NCI-H2107 (cell line): Measurements from ENCODE around the gene DOCK11.
"Not testable (repeated sequence)": the region's sequence is repeated elsewhere in the genome, so short reads cannot be mapped to it uniquely, and the experiment has no call there.

Source experiments
- DNase-seq: peaks from one replicate; lab custom pipeline; 2025; lab: John Stamatoyannopoulos, UW

The DOCK11 gene

GRCh38 chrX:118570209-118570608 lies 74.6 kb downstream of the DOCK11 start:
- DNase-seq = no peak

DNA sequence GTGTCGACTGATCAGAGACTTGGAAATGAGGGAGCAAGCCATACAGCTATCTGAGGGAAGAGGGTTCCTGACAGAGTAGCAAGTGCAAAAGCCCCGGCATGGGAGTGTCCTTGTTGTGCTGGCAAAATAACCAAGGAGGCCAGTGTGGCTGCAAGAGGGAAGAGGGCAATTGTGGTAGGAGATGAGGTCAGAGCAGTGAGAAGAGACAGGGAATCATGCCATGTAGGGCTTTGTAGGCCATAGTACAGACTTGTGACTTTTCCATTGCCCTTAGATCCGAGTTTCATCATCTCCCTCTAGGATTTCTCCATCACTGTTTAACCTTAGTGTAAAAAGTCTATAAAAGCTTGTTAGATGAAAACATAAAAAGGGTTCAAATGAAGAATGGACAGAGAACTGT lies 76.2 kb downstream of the DOCK11 start:
- no peak for DNase-seq

DNA sequence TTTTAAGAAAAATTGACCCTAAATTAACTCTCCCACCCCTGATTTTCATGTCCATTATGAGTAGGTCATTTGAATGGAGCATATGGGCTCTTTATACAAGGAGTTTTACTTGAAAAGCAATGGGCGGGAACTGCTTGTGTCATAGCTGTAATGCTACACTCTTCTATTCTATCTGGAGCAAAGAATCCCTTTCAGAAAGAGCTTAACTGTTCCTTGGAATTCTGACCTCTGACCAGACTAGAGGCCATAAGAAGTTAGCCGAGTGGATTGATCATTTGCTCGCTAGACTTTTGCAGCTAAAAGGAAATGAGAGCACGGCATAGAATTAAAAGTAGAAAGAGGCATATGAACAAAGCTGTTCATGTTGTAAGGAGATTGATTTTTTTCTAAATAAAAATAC lies 79.1 kb downstream of the DOCK11 start:
- DNase-seq = no peak

DNA sequence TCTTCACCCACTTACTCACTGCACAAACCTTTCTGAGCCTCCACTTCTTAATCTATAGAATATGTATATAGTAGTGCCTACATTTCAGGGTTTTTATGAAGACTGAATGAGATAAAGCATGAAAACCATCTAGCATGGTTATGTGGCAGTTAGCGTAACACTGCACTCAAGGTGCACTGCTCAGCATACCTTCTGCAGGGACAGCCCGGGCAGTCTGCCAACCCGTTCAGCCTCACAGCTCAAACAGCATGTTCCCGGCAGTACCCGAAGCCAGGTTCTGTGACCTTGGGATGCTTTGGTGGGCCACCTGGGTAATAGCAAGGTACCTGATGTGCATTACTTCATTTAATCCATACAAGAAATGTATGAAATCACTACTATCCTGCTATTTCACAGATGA lies 81.4 kb downstream of the DOCK11 start:
- peak; percentile 38 for DNase-seq

DNA sequence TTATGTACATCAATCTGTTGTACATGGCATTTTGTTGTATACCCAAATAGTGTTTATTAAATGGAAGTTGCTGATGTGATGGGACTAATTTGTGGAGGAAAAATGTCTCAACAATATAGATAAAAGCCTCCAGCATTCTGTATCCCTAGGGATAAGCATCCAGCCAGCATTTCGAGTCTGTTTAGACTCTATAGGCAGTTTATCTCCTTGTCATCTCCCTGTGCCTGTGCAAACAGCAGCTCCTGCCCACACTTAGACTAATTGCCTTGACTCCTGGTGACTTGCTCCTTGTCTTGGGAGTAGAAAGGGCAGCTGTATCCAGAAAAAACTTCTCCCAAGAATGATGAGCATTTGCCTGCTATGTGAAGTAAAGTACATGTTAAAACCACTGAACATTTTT lies 83.8 kb downstream of the DOCK11 start:
- DNase-seq = no peak

- DNase-seq = not testable (repeated sequence)
These were observed 87.3 kb downstream of the DOCK11 start for GRCh38 chrX:118582926-118583325.

GRCh38 chrX:118583781-118584180 lies 88.2 kb downstream of the DOCK11 start:
- no peak for DNase-seq

DNA sequence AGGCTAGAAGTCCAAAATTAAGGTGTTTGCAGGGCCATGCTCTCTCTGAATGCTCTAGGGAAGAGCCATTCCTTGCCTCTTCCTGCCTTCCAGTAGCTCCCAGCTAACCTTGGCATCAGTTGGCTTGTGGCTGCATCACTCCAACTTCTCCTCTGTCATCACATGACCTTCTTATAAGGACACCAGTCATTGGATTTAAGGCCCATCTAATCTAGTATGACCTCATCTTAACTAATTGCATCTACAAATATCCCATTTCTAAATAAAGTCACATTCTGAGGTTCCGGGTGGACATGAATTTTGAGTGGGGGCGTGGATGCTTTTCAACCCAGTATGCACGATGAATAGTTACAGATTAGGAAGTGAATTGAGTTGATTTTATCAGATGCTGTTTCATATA lies 89.7 kb downstream of the DOCK11 start:
- DNase-seq = no peak

GRCh38 chrX:118586206-118586605 lies 90.6 kb downstream of the DOCK11 start:
- not testable (repeated sequence) for DNase-seq

GRCh38 chrX:118588715-118589114 lies 93.1 kb downstream of the DOCK11 start:
- no peak for DNase-seq

DNA sequence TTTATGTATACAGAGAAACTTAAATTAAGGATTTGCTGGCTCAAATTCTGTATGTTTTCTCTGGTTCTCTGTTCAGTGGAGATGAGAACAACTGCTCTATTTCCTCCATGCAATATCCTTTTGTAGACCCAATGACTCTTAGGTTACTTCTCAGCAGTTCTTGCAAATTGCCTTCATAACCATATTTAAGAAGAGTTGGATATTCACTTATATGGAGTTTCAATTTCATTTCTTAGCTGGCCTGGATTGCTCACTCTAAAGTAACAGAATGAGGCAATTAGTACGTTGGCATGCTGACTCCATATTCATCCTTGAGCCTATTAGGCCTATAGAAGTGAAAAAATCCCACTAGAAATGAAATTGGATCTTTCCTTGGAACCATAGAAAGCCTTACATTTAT lies 93.6 kb downstream of the DOCK11 start:
- DNase-seq = no peak

DNA sequence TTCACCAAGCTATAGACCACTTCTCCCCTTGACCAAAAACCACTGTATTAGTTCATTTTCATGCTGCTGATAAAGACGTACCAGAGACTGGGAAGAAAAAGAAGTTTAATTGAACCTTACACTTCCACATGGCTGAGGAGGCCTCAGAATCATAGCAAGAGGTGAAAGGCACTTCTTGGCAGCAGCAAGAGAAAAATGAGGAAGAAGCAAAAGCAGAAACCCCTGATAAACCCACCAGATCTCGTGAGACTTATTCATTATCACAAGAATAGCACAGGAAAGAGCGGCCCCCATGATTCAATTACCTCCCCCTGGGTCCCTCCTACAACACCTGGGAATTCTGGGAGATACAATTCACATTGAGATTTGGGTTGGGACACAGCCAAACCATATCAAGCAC lies 97.8 kb downstream of the DOCK11 start:
- DNase-seq = no peak

GRCh38 chrX:118594697-118595420 lies 99.2 kb downstream of the DOCK11 start:
- no peak for DNase-seq

DNA sequence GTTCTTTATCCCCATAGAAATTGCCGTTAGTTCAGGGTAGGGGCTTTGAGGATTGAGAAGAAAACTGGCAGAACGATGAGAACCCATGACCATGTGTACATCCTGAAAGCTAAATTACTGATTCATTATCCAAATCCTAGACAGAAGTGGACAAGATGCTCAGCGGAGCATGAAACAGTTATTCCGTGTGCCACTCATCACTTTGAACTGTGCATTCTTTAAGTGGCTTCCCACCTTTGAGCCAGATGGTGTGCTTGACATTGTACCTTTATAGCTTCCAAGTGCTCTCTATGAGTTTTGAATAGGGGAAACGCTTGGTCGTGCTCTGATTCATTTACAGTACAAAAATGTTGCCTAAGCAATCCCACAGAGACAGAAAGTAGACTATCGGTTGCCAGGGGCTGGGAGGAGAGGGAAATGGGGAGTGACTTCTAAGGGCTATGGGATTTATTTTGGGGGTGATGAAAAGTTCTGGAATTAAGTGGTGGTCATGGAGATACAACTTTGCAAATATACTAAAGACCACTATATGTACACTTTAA lies 100.0 kb downstream of the DOCK11 start:
- DNase-seq = peak; percentile 17

GRCh38 chrX:118596390-118596789 lies 100.8 kb downstream of the DOCK11 start:
- no peak for DNase-seq

DNA sequence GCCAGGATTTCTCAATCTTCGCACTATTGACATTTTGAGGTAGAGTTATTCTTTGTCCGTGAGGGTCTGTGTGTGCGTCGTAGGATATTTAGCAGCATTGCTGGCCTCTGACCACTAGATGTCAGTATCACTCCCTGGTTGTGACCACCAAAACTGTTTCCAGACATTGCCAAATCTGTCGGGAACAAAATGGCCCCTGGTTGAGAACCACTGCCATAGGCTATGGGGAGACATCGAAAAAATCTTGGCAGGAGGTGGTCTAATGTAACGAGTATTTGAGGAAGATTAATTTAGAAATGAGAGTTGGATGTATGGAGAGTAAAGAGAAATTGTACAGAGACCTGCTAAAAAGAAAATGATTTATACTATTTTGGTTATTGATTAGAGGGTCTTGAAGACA lies 108.4 kb downstream of the DOCK11 start:
- DNase-seq = peak; percentile 62

DNA sequence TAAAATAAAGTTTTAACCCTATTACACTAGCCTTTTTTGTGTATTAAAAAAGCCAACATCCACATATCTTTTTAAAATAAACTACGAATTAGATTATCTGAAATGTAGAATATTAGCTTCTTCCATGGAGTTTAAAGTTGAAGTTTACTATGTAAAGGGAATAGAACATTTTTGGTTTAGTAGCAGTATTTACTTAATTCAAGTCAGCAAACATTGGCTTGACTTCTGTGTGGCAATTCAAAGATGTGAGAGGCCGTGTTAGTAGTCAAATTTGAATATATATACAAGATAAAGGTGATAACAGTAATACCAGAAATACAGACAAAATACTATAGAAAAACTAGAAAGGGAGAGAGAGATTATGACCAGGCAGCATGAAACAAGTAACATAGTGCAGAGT lies 116.7 kb downstream of the DOCK11 start:
- no peak for DNase-seq

- no peak for DNase-seq
These were observed 118.5 kb downstream of the DOCK11 start for GRCh38 chrX:118614150-118614549.

DNA sequence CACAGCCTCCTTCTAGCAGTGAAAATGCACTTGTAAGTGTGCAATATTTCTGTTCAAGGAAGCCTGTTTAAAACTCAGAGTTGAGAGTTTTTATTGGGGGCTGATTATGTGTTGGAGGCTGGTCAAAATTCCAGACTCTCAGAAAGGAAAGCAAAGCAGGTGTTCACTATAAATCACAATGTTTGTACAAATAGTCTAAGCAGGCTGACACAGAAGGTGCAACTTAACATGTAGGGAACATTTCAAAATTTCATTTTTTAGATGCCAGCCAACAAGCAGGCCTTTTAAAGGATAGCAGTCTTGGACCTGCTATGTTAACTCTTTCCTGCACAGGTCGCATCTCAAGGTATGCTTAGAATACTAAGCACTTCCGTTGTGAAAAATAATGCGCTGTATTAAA lies 119.5 kb downstream of the DOCK11 start:
- no peak for DNase-seq

DNA sequence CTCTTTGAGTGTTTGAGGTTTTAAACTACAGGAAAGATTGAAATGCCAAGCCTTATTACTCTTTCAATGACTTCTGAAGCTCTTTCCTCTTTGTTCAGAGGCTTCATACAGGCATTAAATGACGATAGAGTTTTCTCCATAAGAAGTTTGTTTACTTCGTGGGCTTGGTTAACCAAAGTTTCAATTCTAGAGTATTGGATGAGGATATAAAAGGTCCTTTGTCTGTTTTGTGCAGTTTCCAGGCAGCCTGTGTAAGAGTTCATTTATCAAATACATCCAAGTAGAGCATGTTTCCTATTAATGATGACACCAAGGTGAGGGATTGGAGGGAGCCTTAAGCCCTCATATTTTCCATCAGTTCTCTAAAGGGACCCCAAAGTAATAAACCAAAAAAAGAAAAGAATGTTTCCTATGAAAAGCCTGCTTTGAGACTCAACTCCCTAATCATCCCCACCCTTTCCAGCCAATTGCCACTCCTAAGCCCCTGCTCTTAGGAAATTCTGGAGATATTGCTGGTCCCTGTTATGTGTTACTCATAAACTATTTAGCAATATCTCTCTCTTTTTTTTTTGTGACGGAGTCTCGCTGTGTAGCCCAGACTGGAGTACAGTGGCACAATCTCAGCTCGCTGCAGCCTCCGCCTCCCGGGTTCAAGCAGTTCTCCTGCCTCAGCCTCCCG lies 125.6 kb downstream of the DOCK11 start:
- DNase-seq = no peak

DNA sequence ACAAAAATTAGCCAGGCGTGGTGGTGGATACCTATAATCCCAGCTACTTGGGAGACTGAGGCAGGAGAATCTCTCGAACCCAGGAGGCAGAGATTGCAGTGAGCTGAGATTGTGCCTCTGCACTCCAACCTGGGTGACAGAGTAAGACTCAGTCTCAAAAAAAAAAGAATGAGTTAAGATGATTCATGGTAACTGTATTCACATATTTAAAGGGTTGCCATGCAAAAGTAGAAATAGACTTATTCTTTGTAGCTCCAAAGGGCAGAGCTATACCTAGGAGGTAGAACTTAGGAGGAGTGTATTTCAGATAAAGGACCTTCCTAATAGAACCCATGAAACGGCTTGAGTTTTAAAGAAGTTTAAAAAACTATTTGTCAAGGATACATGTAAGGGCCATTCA lies 127.4 kb downstream of the DOCK11 start:
- DNase-seq = no peak

- no peak for DNase-seq
These were observed 130.7 kb downstream of the DOCK11 start for GRCh38 chrX:118626346-118626745.

- DNase-seq = no peak
These were observed 131.6 kb downstream of the DOCK11 start for GRCh38 chrX:118627084-118627758.
